Neural cell (in vitro differentiated cells): ENCODE data around the gene ATP11A. TPM values are rescaled to one million over a fixed set of nuclear protein-coding genes. Genes with fewer than 3 reads are reported as not detected.

Experiments
- H2AFZ ChIP-seq: fragments of 200-600, 300-800 bp; sonication (generic), shearing (Covaris generic); 2 replicates; pipeline ENCODE4 v1.6.0; 2014; ENCODE audit warnings: low read depth, mild to moderate bottlenecking, antibody characterized with exemption, low read length, moderate library complexity
- H3F3A ChIP-seq: fragments of 200-600 bp; shearing (Covaris generic); 2 replicates; pipeline ENCODE4 v1.6.1; 2016; ENCODE audit warnings: mild to moderate bottlenecking, moderate library complexity, mixed read lengths, antibody characterized with exemption, low read length; ENCODE audit not compliant: insufficient read depth, poor library complexity, severe bottlenecking
- H3K27ac ChIP-seq: fragments of 200-600, 300-800 bp; sonication (generic), shearing (Covaris generic); 2 replicates; pipeline ENCODE4 v1.5.1; 2014; ENCODE audit warnings: mild to moderate bottlenecking, low read length, moderate library complexity
- H3K27me3 ChIP-seq: fragments of 300-800, 200-600 bp; sonication (generic), shearing (Covaris generic); 2 replicates; pipeline ENCODE4 v1.6.0; 2014; ENCODE audit warnings: mild to moderate bottlenecking, low read depth, low read length, moderate library complexity; ENCODE audit not compliant: insufficient read depth
- H3K36me3 ChIP-seq: fragments of 300-800, 200-600 bp; sonication (generic), shearing (Covaris generic); 2 replicates; pipeline ENCODE4 v1.5.1; 2014; ENCODE audit warnings: mild to moderate bottlenecking, antibody characterized with exemption, low read length, moderate library complexity; ENCODE audit not compliant: insufficient read depth
- H3K4me2 ChIP-seq: fragments of 300-800, 200-600 bp; sonication (generic), shearing (Covaris generic); 2 replicates; pipeline ENCODE4 v1.6.0; 2014; ENCODE audit warnings: mild to moderate bottlenecking, low read length
- H3K4me3 ChIP-seq: fragments of 300-800, 200-600 bp; sonication (generic), shearing (Covaris generic); 2 replicates; pipeline ENCODE4 v1.5.1; 2014; ENCODE audit warnings: mild to moderate bottlenecking, low read length, moderate library complexity
- H3K79me2 ChIP-seq: fragments of 200-600 bp; shearing (Covaris generic); replicated peaks from 2 replicates; pipeline ENCODE4 v1.6.0; 2014; ENCODE audit warnings: mild to moderate bottlenecking, low read length, moderate library complexity; ENCODE audit not compliant: insufficient read depth
- H3K9ac ChIP-seq: fragments of 300-800, 200-600 bp; sonication (generic), shearing (Covaris generic); 2 replicates; pipeline ENCODE4 v1.6.1; 2016; ENCODE audit warnings: mild to moderate bottlenecking, low read length, mixed read lengths
- H3K9me2 ChIP-seq: fragments of 200-600 bp; shearing (Covaris generic); 2 replicates; pipeline ENCODE4 v1.6.1; 2016; ENCODE audit warnings: mild to moderate bottlenecking, low read length, mixed read lengths; ENCODE audit not compliant: insufficient read depth
- H3K9me3 ChIP-seq: fragments of 200-600, 300-800 bp; sonication (generic), shearing (Covaris generic); 2 replicates; pipeline ENCODE4 v1.6.1; 2016; ENCODE audit warnings: mild to moderate bottlenecking, mixed run types, low read length, moderate library complexity, mixed read lengths
- H4K20me1 ChIP-seq: fragments of 200-600 bp; shearing (Covaris generic); 2 replicates; pipeline ENCODE4 v1.6.1; 2016; ENCODE audit warnings: mild to moderate bottlenecking, mixed run types; ENCODE audit not compliant: insufficient read depth
- CTCF ChIP-seq: fragments of 450-650 bp; IDR thresholded peaks from 2 replicates; pipeline ENCODE4 v1.5.1; 2014; ENCODE audit warnings: antibody characterized with exemption, mild to moderate bottlenecking, moderate library complexity; ENCODE audit not compliant: poor library complexity, severe bottlenecking
- EP300 ChIP-seq: fragments of 450-650 bp; conservative IDR thresholded peaks from 2 replicates; pipeline ENCODE4 v1.6.1; 2014; ENCODE audit warnings: antibody characterized with exemption, mild to moderate bottlenecking, moderate library complexity; ENCODE audit not compliant: poor library complexity, severe bottlenecking
- EZH2 ChIP-seq: fragments of 200-600, 300-800 bp; shearing (Covaris generic), sonication (generic); IDR thresholded peaks from 2 replicates; pipeline ENCODE4 v1.6.1; 2014; ENCODE audit warnings: antibody characterized with exemption, low read length, borderline replicate concordance, mild to moderate bottlenecking; ENCODE audit not compliant: insufficient read depth, poor library complexity, severe bottlenecking
- MXI1 ChIP-seq: fragments of 450-650 bp; conservative IDR thresholded peaks from 2 replicates; pipeline ENCODE4 v1.6.1; 2014; ENCODE audit warnings: antibody characterized with exemption, mild to moderate bottlenecking; ENCODE audit not compliant: poor library complexity, severe bottlenecking
- POLR2AphosphoS5 ChIP-seq: IDR thresholded peaks from 2 replicates; pipeline ENCODE4 v1.6.1; 2012
- RAD21 ChIP-seq: fragments of 450-650 bp; conservative IDR thresholded peaks from 2 replicates; pipeline ENCODE4 v1.6.1; 2014; ENCODE audit warnings: antibody characterized with exemption, mild to moderate bottlenecking, moderate library complexity
- SMC3 ChIP-seq: fragments of 450-650 bp; conservative IDR thresholded peaks from 2 replicates; pipeline ENCODE4 v1.6.1; 2014; ENCODE audit warnings: antibody characterized with exemption, mild to moderate bottlenecking, moderate library complexity; ENCODE audit not compliant: poor library complexity
- TAF1 ChIP-seq: IDR thresholded peaks from 2 replicates; pipeline ENCODE4 v1.6.1; 2012; ENCODE audit warnings: low read depth
- polyA plus RNA-seq: library from polyadenylated mRNA; depleted of rRNA; stranded (reverse); fragments of >200 nt; gene quantifications from 2 replicates; pipeline ENCODE4 v1.2.3, GENCODE V29; 2014
- TF ChIP-seq, protein P1 (sequence below): IDR thresholded peaks from 2 replicates; pipeline ENCODE4 v1.6.1; 2012; ENCODE audit warnings: borderline replicate concordance

Gene ATP11A
- polyA plus RNA-seq, 1 donor from 2014 or later, result 3.0 TPM

- Histone ChIP-seq H3F3A (no peaks in the 10 kb centered on the region), H3K27ac (no peak overlapping the region), H3K9me3 (no peaks in the 10 kb centered on the region), H3K4me3 (no peak overlapping the region), H3K9ac (no peak overlapping the region), H4K20me1 (no peaks in the 10 kb centered on the region), H3K9me2 (no peaks in the 10 kb centered on the region), H3K4me2 (no peak overlapping the region), H3K36me3 (no peaks in the 10 kb centered on the region), H3K27me3 (no peaks in the 10 kb centered on the region), H2AFZ (no peak overlapping the region), H3K79me2 (no peaks in the 10 kb centered on the region)
- no peak for TF ChIP-seq MXI1
- no peak for TF ChIP-seq POLR2AphosphoS5
- no peak for TF ChIP-seq CTCF
- TF ChIP-seq TAF1, result no peak
- TF ChIP-seq SMC3, result no peak
- no peak for TF ChIP-seq EP300
- no peak for TF ChIP-seq EZH2
- TF ChIP-seq, protein P1, sequence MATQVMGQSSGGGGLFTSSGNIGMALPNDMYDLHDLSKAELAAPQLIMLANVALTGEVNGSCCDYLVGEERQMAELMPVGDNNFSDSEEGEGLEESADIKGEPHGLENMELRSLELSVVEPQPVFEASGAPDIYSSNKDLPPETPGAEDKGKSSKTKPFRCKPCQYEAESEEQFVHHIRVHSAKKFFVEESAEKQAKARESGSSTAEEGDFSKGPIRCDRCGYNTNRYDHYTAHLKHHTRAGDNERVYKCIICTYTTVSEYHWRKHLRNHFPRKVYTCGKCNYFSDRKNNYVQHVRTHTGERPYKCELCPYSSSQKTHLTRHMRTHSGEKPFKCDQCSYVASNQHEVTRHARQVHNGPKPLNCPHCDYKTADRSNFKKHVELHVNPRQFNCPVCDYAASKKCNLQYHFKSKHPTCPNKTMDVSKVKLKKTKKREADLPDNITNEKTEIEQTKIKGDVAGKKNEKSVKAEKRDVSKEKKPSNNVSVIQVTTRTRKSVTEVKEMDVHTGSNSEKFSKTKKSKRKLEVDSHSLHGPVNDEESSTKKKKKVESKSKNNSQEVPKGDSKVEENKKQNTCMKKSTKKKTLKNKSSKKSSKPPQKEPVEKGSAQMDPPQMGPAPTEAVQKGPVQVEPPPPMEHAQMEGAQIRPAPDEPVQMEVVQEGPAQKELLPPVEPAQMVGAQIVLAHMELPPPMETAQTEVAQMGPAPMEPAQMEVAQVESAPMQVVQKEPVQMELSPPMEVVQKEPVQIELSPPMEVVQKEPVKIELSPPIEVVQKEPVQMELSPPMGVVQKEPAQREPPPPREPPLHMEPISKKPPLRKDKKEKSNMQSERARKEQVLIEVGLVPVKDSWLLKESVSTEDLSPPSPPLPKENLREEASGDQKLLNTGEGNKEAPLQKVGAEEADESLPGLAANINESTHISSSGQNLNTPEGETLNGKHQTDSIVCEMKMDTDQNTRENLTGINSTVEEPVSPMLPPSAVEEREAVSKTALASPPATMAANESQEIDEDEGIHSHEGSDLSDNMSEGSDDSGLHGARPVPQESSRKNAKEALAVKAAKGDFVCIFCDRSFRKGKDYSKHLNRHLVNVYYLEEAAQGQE, result no peak
- TF ChIP-seq RAD21, result no peak
Measured at GRCh38 chr13:112933649-112934048, 243.8 kb downstream of the ATP11A start.

GRCh38 chr13:112934078-112934477 lies 244.2 kb downstream of the ATP11A start:
- no peaks in the 10 kb centered on the region for H3K36me3 ChIP-seq
- no peaks in the 10 kb centered on the region for H3K9me3 ChIP-seq
- H3K4me3 ChIP-seq, result no peak overlapping the region
- no peak overlapping the region for H3K4me2 ChIP-seq
- H3K27ac ChIP-seq, result no peak overlapping the region
- H3F3A ChIP-seq, result no peaks in the 10 kb centered on the region
- H3K9ac ChIP-seq, result no peak overlapping the region
- no peaks in the 10 kb centered on the region for H3K79me2 ChIP-seq
- TF ChIP-seq CTCF, result no peak
- no peak for TF ChIP-seq TAF1
- no peak for TF ChIP-seq EZH2
- TF ChIP-seq POLR2AphosphoS5, result no peak
- TF ChIP-seq, protein P1, result no peak
- TF ChIP-seq MXI1, result no peak
- TF ChIP-seq EP300, result no peak
- TF ChIP-seq RAD21, result no peak
- TF ChIP-seq SMC3, result no peak
- no peaks in the 10 kb centered on the region for H3K27me3 ChIP-seq
- H3K9me2 ChIP-seq, result no peaks in the 10 kb centered on the region
- H4K20me1 ChIP-seq, result no peaks in the 10 kb centered on the region
- H2AFZ ChIP-seq, result no peak overlapping the region
